Astrocyte of the spinal cord (primary cell): ENCODE data around the gene SPTY2D1.
A peak's percentile ranks its signal among the peaks of the same experiment; 100 is the strongest.
"Not testable (repeated sequence)": the region's sequence is repeated elsewhere in the genome, so short reads cannot be mapped to it uniquely, and the experiment has no call there.

Experiments
- DNase-seq: peaks from one replicate; pipeline ENCODE4 v3.0.0; 2011; ENCODE audit warnings: low read depth, low spot score
- H3K4me3 ChIP-seq: 2 replicates; pipeline ENCODE4 v1.5.1; 2011; ENCODE audit warnings: low read depth, mild to moderate bottlenecking, low read length, moderate library complexity
- in situ Hi-C: cut with HindIII; loops from 2 replicates; pipeline ENCODE4 v1.10.0; 2017; ENCODE audit warnings: low sequenced_read_pairs
- TF ChIP-seq, protein P1 (sequence below): IDR thresholded peaks from 2 replicates; pipeline ENCODE4 v1.5.1; 2012; ENCODE audit warnings: low read depth, mild to moderate bottlenecking, low read length, inconsistent platforms

Gene SPTY2D1

DNA sequence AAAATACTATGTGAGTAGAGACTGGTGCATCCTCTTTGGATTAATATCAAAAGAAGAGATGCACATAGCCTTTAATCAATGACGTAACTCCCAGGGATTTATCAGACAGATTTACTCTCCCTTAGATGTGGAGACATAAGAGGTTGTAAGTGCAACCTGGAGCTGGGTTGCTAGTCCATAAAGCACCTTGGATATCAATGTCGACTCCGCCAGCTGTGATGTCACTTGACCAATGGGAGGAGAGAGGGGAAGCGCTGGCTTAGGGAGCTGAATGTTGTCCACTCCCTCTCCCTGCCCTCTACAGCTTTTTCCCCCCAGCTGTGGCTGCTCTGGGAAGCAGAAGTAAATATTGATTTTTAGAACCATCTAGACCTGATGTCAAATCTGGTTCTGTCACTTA lies 35.6 kb upstream of the SPTY2D1 start:
- TF ChIP-seq, protein P1, sequence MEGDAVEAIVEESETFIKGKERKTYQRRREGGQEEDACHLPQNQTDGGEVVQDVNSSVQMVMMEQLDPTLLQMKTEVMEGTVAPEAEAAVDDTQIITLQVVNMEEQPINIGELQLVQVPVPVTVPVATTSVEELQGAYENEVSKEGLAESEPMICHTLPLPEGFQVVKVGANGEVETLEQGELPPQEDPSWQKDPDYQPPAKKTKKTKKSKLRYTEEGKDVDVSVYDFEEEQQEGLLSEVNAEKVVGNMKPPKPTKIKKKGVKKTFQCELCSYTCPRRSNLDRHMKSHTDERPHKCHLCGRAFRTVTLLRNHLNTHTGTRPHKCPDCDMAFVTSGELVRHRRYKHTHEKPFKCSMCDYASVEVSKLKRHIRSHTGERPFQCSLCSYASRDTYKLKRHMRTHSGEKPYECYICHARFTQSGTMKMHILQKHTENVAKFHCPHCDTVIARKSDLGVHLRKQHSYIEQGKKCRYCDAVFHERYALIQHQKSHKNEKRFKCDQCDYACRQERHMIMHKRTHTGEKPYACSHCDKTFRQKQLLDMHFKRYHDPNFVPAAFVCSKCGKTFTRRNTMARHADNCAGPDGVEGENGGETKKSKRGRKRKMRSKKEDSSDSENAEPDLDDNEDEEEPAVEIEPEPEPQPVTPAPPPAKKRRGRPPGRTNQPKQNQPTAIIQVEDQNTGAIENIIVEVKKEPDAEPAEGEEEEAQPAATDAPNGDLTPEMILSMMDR, result no peak
- H3K4me3 ChIP-seq, result no peak overlapping the region
- in situ Hi-C loops, result no loop called here
- DNase-seq, result no peak

DNA sequence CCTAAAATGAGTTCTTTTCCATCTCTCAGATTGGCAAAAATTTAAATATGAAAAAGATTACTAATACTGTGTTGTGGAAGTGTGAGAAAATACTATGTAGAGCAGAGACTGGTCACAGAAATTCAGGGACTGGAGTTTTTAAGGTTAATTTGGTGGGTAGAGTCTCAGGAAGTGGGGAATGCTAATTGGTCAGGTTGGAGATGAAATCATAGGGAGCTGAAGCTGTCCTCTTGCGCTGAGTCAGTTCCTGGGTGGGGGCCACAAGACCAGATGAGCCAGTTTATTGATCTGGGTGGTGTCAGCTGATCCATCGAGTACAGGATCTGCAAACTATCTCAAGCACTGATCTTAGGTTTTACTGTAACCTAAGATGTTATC lies 35.1 kb upstream of the SPTY2D1 start:
- in situ Hi-C loops, result no loop called here
- DNase-seq, result no peak

DNA sequence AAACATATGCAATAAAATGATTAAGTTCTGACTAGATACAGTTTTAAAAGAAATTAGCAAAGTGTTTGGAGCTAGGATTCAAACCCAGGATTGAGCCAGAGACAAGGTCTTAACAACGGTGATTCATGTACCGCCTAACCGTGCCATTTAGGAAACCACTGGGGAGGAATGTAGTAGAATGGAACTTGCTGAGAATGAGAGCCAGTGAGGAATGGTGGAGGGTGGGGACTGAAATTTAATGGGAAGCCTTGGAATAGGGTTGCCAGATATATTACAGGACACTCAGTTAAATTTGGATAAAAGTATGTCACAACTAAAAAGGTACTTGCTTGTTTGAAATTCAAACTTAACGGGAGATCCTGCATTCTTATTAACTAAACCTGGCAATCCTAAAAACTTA lies 34.0 kb upstream of the SPTY2D1 start:
- TF ChIP-seq, protein P1, result no peak
- no peak for DNase-seq
- H3K4me3 ChIP-seq, result no peak overlapping the region
- in situ Hi-C loops, result no loop called here

More for the DNA sequence above, 35.1 kb upstream of the SPTY2D1 start:
- TF ChIP-seq, protein P1, result no peak
- no peak overlapping the region for H3K4me3 ChIP-seq

DNA sequence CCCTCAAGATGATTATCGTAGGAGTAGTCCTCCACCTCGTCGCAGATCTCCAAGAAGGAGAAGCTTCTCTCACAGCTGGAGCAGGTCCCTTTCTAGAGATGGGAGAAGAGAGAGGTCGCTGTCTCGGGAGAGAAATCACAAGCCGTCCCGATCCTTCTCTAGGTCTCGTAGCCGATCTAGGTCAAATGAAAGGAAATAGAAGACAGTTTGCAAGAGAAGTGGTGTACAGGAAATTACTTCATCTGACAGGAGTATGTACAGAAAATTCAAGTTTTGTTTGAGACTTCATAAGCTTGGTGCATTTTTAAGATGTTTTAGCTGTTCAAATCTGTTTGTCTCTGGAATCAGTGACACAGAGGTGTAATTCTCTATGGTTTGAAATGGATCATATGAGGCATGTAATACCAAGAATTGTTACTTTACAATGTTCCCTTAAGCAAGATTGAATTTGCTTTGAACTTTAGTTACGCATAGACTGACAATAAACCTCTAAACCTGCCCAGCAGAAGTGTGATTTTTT lies 31.3 kb upstream of the SPTY2D1 start:
- DNase-seq, H3K4me3 ChIP-seq, in situ Hi-C loops: not testable (repeated sequence)

DNA sequence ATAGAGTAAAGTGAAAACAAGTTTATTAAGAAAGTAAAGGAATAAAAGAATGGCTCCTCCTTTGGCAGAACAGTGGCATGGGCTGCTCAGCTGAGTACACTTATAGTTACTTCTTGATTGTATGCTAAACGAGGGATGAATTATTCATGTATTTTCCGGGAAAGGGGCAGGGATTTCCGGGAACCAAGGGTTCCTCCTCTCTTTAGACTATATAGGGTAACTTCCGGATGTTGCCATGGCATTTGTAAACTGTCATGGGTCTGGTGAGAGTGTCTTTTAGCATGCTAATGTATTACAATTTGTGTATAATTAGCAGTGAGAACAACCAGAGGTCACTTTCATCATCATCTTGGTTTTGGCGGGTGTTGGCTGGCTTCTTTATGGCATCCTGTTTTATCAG lies 23.5 kb upstream of the SPTY2D1 start:
- in situ Hi-C loops, result no loop called here
- no peak for DNase-seq
- no peak overlapping the region for H3K4me3 ChIP-seq
- TF ChIP-seq, protein P1, result no peak

DNA sequence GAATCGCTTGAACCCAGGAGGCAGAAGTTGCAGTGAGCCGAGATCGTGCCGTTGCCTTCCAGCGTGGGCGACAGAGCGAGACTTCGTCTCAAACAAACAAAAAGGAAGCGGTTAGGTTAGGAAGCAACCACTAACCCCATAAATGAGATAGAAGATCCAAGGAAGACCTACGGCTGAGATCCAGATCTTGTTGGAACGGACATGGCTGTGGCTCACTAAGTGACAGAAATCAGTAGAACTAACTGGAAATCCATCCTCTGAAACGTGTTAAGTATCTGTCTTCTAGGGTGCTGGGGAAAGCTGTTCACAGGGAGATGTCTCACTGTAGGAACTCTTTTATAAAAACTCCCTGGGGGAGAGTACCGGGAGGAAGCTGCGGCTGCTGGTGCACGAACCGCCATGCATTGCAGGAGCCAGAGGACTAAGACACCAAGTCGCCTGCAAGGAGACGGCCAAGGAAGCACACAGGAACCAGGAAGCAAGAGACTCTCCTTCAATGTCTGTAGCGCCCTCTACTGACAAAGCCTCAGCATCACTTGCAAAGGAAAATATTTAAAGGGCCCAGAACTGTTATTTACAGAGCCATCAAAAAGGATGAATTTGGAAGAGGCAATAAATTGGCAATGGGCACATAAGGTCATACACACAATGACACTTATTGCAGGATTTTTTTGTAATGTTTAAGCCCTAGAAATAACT lies 16.9 kb upstream of the SPTY2D1 start:
- TF ChIP-seq, protein P1, result peak; percentile 67
- H3K4me3 ChIP-seq, result no peak overlapping the region
- DNase-seq, result peak; percentile 45
- in situ Hi-C loops, result no loop called here

DNA sequence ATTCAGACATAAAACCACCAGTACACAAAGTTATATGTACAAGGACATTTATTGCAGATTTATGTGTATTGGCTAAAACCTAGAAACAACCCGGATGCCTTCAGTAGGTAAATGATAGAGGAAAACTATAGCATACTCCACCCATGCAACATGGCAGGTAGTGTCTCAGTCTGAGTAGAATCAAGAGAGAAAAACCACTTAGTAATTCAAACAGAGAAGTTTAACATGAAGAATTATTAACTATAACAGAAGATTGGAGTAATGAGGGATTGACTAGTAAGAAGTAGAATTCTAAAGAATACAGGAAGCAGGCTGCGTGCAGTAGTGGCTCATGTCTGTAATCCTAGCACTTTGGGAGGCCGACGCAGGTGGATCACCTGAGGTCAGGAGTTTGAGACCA lies 16.2 kb upstream of the SPTY2D1 start:
- in situ Hi-C loops, result no loop called here
- no peak overlapping the region for H3K4me3 ChIP-seq
- TF ChIP-seq, protein P1, result no peak
- no peak for DNase-seq

DNA sequence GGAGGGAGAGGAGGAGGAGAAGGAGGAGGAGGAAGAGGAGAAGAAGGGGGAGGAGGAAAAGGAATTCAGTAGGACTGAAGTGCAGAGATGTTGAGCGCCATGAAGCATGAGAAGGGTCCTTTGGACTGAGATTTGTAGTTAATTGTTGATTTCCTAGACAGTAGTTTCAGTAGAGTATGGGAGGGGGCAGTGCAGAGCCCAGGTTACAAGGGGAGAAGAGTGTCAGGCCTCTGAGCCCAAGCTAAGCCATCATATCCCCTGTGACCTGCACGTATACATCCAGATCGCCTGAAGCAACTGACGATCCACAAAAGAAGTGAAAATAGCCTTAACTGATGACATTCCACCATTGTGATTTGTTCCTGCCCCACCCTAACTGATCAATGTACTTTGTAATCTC lies 8.9 kb upstream of the SPTY2D1 start:
- in situ Hi-C loops, DNase-seq, H3K4me3 ChIP-seq: not testable (repeated sequence)
